Measurements from ENCODE around the gene IL1R2.

GRCh38 chr2:102053096-102053495 is 61.3 kb downstream of the IL1R2 start:
- TF ChIP-seq TAF1 (IDR thresholded peaks at IDR 0.05; ENCODE audit: borderline replicate concordance, low read depth, low read length) (no peak), POLR2A (IDR thresholded peaks at IDR 0.05; ENCODE audit: low read depth, low read length) (no peak), POLR2AphosphoS5 (IDR thresholded peaks at IDR 0.05; ENCODE audit: low read depth, low read length) (no peak)

All from GM12892 (cell line).